Medulla oblongata (tissue), 1 donor: ENCODE measurements around the gene CDH4.
"Not testable (repeated sequence)": the region's sequence is repeated elsewhere in the genome, so short reads cannot be mapped to it uniquely, and the experiment has no call there.

Experiments
- DNase-seq: peaks from one replicate; pipeline ENCODE4 v3.0.0-alpha.2; 2015; ENCODE audit errors: extremely low spot score

Gene CDH4

DNA sequence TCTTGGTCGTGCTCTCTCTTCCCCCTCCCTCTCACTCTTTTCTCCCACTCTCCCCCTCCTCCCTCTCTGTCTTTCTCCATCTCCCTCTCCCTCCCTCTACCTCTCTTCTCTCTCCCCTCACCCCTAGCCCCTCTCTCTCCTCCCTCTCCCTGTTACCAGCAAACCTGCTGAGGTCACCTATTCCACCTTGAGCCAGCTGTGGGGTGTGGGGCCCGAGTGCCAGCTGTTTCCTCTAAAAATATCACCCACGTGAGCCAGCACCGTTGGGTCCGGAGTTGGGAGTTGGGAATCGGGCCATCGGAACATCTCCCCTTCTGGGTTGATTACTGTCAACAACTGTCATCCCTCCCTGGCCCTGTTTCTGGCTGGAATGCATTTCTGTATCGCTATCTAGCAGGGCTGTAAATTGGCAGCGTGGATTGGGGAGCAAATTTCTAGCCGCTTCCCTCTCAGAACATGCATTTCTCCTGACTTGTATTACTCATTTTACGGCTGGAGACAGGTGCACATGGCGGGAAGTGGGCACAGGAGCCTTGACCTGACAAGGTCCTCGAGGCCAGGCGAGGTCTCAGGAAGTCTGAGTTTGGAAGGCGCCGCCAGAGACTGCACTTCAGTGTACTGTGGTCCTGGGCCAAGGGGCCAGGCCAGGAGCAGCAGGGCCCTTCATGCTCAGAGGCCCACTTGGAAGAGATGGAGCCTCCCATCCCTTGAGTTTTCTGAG is 165.3 kb downstream of the CDH4 start:
- DNase-seq, result no peak

- DNase-seq, result no peak
Measured at GRCh38 chr20:61419010-61419409, 166.9 kb downstream of the CDH4 start.

GRCh38 chr20:61419501-61419900 is 167.4 kb downstream of the CDH4 start:
- DNase-seq, result no peak

DNA sequence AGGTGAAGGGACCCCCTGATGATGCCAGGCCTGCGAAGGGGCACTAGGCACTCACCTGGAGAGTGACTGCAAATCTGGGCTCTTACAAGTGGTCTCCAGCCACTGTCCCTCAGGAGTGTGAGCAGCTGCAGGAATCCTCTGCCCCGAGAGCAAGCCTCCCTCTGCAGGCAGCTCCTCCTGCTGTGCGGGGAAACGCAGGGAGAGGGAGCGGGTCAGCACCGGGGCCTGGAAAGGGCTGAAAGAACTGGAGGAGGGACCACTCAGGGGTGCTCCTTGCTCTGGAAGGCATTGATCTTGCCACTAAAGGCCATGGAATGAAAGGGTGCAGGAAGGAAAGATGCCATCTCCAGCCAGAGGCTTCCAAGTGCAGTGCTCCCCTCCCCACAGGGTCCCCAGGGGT is 168.0 kb downstream of the CDH4 start:
- no peak for DNase-seq

GRCh38 chr20:61420781-61421180 is 168.7 kb downstream of the CDH4 start:
- no peak for DNase-seq

DNA sequence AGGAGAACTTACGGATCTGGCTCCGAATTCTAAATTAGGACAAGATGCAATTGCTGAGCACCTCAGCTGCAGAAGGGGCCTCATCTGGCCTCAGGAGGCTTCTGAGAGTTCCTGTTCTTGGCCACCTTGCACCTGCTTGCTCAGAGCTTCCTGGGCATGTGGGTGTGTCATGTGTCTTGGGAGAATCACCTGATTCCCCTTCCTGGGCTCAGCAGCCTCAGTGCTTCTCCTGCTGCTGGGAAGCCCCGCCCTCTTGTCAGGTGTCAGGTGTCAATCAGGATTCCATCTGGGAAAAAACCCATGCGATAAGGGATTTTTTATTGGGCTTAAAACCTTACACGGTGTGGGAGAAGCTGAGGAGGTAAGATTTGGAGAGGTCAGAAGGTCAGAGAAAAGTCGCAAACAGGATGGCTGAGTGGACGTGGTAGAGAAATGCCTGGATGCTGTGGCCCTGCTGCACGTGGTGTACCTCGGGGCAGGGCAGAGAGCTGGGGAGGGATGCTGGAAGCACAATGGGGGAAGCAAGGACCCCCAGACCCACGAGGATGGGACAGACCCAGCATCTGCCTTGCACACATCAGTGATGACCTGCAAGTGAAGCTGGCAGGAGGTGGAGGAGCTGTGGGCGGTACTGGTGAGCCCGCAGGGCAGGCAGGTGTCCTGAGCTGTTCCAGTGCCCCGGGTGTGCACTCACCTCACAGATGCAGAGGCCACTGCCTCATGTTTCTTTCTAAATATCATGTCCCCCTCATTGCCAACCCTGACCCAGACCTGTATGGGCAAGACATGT is 170.8 kb downstream of the CDH4 start:
- no peak for DNase-seq

- no peak for DNase-seq
Measured at GRCh38 chr20:61424011-61424627, 172.1 kb downstream of the CDH4 start.

DNA sequence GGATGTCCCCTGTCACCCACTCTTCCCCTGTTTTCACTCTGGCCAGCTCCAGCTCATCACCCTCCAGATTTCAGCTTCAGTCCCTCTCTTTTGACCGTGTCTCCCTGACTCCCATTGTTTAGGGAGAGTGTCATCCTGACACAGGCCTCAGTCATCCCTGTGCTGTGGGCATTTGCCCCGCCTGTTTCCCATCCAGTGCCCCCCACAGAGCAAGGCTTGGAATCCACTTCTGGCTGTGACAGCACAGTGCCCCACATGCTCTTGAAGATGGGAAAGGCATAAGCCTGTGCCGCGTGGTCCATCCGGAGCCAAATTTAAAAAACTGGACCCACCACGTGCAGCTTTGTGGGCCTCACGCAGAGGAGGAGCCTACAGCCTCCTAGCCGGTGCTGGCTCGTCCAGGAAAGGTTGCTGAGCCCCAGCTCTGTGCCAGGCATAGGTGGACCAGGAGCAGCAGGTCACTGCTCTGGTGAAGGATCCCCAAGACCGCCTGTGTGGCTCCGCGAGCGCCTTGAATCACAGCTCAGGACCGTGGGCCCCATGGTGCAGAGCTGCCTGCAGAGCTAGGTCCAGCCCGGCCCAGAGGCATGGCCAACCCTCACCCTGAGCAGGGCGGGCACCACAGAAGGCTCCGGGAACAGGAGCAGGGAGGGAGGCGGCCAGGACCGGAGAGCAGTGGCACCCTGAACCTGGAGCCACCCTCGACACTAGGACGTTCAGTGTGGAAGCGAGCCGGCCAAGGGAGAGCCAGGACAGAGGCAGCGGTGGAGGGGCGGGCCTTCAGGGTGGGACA is 172.8 kb downstream of the CDH4 start:
- no peak for DNase-seq

- DNase-seq, result not testable (repeated sequence)
Measured at GRCh38 chr20:61425541-61425991, 173.5 kb downstream of the CDH4 start.

GRCh38 chr20:61426352-61426751 is 174.3 kb downstream of the CDH4 start:
- DNase-seq, result no peak

DNA sequence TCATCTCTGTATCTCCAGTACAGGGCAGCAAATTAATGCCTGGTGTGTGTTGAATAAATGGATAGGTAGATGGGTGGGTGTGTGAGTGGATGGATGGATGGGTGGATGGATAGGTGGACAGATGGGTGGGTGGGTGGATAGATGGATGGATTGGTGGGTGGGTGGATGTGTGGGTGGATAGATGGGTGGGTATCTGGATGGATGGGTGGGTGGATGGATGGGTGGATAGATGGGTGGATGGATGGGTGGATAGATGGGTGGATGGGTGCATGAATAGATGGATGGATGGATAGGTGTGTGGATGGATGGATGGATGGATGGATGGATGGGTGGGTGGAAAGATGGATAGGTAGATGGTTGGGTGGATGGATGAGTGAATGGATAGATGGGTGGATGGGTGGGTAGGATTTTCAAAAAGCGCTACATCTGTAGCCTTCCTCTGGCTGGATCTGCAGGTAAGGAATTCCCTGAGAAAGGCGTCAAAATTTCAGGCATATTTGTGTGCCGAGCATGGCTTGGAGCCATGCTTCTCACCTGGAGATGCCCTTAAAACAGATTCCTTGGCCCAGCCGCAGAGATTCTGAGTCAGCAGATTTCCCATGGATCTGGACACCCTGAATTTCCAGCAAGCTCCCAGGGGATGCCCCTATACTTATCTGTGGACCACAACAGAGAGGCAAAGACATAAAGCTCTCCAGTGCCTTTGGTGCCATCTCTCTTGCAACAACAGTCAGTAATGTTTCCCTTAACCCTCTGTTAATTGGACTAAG is 177.6 kb downstream of the CDH4 start:
- DNase-seq, result no peak

GRCh38 chr20:61430228-61430624 is 178.2 kb downstream of the CDH4 start:
- no peak for DNase-seq

DNA sequence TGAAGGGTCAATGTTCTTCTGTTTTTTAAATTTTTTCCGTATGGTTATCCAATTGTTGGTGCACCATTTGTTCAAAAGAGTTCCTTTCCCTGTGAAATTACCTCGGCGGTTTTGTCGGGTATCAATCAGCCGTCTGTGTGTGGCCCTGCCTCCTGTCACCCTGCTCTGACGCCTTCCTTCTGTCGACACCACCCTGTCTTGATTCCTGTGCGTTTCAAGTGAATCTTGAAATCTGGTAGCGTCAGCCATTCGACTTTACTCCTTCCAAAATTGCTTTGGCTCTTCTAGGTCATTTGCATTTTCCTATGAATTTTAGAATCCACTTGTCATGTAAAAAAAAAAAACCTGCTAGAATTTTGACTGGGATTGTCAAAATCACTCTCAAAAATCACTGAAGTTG is 181.1 kb downstream of the CDH4 start:
- no peak for DNase-seq

- DNase-seq, result no peak
Measured at GRCh38 chr20:61433816-61434215, 181.8 kb downstream of the CDH4 start.

GRCh38 chr20:61434341-61434781 is 182.3 kb downstream of the CDH4 start:
- DNase-seq, result no peak

- DNase-seq, result no peak
Measured at GRCh38 chr20:61435184-61435822, 183.2 kb downstream of the CDH4 start.

DNA sequence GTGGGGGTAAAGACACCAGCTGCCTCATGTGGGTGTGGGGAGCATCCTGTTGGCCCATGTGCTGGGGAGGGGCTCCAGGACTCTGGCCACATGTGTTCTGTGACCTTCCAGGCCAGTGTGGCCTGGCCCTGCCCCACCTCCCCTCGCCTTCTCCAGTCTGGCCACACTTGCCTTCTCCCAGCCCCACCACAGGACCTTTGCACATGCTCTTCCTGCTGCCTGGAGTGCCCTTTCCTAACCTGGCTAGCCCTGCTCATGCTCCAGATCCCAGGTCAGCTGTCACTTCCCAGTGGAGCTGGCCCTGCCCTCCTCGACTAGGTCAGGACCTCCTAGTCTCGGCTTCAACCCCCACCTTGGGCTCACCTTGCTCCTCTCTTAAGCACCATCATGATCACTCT is 183.8 kb downstream of the CDH4 start:
- DNase-seq, result no peak

GRCh38 chr20:61436283-61436666 is 184.2 kb downstream of the CDH4 start:
- DNase-seq, result no peak

GRCh38 chr20:61436667-61437279 is 184.7 kb downstream of the CDH4 start:
- peak; percentile 47 for DNase-seq
